Fibroblast of the aortic adventitia (primary cell): ENCODE measurements around the gene SLC2A1. TPM values are rescaled to one million over a fixed set of nuclear protein-coding genes. Genes with fewer than 3 reads are reported as not detected.

Experiments used
- DNase-seq: peaks from one replicate; pipeline ENCODE4 v3.0.0-alpha.2; 2010; ENCODE audit warnings: low read depth
- H3K4me3 ChIP-seq: 2 replicates; pipeline ENCODE4 v1.5.1; 2011; ENCODE audit warnings: low read depth, mild to moderate bottlenecking, control low read depth, low read length, moderate library complexity
- CTCF ChIP-seq: IDR thresholded peaks from 2 replicates; pipeline ENCODE4 v1.5.1; 2011; ENCODE audit warnings: mild to moderate bottlenecking, low read length, control low read depth, inconsistent platforms; ENCODE audit not compliant: insufficient read depth
- total RNA-seq: library from RNA; depleted of rRNA; stranded (reverse); fragments of >200 nt; gene quantifications from 2 replicates; pipeline ENCODE4 v1.2.3, GENCODE V29; 2012; ENCODE audit warnings: low replicate concordance

Gene SLC2A1
- total RNA-seq: 5.4 and 16.3 TPM in 2 replicates

- TF ChIP-seq CTCF: no peak
- peak within 1 kb of the TSS; percentile 86 for H3K4me3 ChIP-seq
- DNase-seq: peak; percentile 89
Observed at GRCh38 chr1:42958488-42959319, at the start of gene SLC2A1. SLC2A1 (minus strand) TSS chr1:42958868; CDS start chr1:42958651, 217 bp downstream.

GRCh38 chr1:43007377-43008114 lies 48.9 kb upstream of the SLC2A1 start:
- H3K4me3 ChIP-seq: no peak overlapping the region
- no peak for TF ChIP-seq CTCF
- DNase-seq: no peak

GRCh38 chr1:43005460-43006361 lies 47.0 kb upstream of the SLC2A1 start:
- no peak overlapping the region for H3K4me3 ChIP-seq
- no peak for DNase-seq
- TF ChIP-seq CTCF: no peak

- no peak for DNase-seq
- no peak overlapping the region for H3K4me3 ChIP-seq
- TF ChIP-seq CTCF: no peak
Observed at GRCh38 chr1:43004587-43005459, 46.2 kb upstream of the SLC2A1 start.

- DNase-seq: no peak
- no peak for TF ChIP-seq CTCF
- no peak overlapping the region for H3K4me3 ChIP-seq
Observed at GRCh38 chr1:43002766-43003165, 44.1 kb upstream of the SLC2A1 start.
